GM21825 (cell line): ENCODE results near the gene POLR2E.
"Not testable (repeated sequence)": the region's sequence is repeated elsewhere in the genome, so short reads cannot be mapped to it uniquely, and the experiment has no call there.

Experiments
- ATAC-seq: cut with Tn5 transposase; IDR thresholded peaks from one replicate; pipeline ENCODE4 v1.9.1; 2021; ENCODE audit warnings: mild to moderate bottlenecking, moderate library complexity; ENCODE audit not compliant: unreplicated experiment

POLR2E gene

DNA sequence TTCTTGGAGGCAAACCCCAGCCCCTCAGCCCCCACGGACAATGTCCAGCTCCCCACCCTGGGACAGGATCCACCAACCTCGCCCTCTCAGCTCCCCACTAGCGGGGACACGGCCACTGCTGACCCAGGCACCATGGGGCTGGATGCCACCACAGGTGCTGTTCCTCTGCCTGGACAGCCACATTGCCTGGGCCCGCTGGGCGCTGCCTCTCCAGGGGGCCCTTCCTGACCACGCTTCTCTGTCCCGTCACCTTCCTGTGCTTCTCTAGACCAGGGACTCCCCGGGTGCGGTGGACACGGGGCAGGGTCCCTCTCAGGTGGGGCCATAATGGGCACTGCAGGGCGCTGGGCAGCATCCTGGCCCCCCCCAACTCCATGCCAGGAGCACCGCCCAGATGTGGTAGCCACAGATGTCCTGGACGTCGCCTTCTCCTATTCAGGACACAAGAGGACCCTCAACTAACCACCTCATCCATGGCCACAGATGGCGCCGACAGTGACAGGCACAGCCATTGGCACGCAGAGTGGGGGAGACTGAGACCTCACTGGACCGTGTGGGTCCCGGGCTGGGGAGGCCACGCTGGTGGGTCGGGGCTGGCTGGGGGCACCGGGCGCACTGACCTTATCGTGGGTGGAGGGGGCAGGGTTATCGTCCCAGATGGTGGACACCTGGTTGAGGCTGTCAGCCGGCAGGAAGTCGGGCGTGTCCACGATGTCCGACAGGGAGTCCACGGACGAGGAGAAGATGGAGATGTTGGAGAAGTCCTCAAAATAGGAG lies 32.0 kb upstream of the POLR2E start:
- no peak for ATAC-seq

DNA sequence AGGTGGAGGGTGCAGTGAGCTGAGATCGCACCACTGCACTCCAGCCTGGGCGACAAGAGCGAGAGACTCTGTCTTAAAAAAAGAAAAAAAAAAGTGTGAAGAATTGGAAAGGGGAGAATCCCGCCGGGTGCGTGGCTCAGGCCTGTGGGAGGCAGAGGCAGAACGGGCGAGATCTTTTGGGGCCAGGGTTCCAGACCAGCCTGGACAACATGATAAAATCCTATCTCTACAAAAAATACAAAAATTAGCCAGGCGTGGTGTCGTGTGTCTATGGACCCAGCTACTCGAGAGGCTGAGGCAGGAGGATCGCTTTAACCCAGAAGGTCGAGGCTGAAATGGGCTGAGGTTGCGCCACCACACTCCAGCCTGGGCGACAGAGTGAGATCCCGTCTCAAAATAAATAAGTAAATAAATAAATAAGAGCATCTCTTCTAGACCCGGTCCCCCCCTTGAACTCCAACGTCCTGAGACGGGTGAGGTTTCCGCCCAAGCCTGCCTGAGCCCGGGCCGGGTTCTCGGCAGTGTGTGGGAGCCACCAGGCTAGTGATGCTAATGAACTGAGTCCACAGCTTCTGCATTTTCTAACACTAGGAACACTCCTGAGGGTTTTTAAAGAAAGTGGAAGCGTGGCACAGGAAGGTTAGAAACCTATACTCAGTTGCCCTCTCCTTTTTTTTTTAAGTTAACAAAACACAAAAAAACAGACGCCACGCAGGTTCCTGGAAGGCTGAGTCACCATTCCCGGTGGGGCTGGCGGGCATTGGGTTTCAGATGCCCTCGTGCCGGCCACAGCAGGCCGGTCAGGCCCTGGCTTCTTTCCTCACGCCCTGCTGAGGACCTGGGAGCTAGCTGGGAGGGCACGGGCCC lies 30.7 kb upstream of the POLR2E start:
- ATAC-seq: no peak

DNA sequence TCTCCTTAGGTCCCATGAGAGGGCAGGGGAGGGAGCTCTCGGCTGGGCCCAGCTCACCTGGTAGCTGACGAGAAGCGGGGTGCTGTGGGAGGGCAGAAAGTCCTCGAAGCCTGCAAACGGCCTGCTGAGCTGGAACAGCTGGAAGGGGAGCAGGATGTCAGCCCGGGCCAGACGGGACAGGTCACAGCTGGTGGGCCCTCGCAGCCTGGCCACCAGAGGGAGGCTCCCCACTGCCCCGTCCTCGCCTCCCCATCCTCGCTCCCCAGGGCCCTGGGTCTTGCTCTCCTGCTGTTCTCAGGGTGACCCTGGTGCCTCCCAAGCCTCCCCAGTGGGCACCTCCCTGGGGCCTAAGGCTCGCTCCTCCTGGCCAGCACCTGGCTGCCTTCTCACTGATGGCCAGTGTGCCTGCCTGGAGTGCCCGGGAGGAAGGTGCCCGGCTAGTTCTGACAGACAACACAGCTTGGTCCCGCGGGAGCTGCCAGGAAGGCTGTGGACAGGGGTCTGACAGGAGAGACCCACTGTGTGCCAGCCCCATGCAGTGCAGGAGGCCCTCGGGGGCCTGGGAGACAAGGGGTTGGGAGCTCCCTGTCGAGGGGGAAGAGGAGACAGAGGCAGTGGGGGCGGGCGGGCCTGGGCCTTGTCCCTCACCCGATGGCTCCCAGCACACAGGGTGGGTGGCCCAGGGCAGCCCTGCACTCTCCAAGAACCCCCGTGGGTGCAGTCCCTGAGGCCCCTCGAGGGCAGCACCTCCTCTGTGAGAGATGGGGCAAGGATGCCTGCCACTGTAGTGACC lies 28.9 kb upstream of the POLR2E start:
- no peak for ATAC-seq

DNA sequence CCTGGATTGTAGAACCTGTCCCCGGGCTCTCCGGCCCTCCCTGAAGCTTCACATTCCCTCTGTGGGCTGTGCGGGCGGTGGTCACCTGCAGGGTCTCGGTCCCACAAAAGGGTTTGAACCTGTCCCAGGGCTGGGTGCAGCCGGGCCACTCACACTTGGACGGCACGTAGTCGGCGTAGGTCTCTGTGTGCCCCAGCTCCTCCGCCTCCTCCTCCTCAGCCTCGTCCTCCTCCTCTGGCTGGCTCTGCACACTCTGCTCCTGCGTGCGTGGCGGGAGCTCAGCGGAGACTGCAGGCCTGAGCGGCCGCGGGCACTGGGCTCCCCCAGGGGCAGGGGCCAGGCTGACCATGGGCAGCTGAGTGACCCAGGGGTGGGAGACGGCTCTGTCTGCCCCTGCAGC lies 28.2 kb upstream of the POLR2E start:
- no peak for ATAC-seq

DNA sequence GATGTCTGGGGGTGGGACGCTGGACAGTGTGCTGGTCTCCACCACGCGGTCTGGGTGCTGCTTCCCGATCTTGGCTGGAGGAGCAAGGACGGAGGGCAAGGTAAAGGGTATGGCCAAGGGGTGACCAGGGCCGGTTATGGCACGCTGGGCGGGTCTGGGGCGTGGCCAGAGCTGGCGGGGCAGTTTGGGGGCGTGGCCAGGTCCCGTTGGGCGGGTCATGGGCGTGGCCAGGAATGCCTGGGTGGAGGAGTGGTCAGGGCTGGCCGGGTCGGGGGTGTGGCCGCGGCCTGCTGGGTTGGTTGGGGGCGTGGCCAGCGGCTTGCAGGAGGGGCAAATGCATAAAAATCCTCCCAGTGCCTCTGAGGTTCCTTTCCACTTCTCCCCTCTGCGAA lies 27.8 kb upstream of the POLR2E start:
- ATAC-seq: no peak

DNA sequence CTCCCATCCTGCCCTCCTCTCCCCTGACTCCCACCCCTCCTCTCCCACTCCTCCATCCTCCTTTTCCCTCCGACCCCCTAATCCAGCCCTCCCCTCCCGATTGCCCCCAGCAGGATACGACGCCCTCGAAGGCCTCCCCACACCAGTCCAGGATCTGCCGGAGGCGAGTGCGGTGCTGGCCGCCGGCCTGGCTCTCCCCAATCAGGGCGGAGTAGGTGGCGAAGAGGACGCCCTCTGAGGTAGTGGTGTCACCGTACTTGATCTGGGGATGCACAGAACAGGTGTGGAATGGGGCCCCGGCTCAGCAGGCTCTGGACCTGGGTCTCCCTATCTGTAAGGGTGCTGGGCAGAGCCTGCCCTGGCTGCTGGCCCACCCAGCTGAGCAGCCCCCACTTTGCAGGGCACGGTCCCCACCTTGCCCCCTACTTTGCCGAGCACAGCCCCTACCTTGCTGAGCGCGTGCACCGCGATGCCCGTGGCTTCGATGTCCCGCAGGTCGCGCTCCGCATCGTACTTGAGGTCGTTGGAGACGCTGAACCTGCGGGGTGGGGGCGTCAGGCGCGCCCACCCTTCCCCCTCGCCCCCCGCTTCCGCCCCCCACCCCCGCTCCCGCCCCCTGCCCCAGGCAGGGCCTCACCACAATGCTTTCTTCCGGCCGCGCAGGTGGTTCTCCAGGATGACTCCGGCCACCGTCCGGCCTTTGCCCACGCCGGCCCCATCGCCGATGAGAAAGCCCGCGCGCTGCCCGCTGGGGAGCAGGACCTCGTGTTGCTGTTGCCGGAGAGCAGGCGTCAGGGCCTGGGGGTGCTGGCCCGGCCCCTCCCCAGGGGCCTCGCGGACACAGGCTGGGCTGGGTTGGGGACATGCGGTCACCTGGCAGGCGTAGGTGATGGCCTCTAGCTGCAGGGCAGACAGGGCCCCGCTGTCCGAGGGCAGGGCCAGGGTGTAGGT lies 27.1 kb upstream of the POLR2E start:
- no peak for ATAC-seq

DNA sequence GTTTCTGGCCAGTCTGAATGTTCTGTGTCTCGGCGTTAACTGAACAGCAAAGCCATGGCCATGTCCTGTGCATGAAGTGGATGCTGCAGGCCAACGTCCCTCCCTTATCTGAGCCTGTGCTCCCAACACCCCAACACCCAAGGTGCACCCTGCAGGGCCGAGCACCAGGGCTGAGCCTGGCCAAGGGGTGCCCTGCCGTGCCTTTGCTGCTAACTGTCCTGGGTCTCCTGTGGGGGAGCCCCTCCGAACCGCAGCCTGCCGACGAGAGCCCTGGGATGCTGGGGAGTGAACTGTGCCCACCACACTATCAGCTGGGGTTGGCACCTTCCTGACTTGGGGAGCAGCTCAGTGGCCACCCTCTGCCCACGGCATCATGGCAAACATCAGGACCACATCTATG lies 26.2 kb upstream of the POLR2E start:
- ATAC-seq: no peak

DNA sequence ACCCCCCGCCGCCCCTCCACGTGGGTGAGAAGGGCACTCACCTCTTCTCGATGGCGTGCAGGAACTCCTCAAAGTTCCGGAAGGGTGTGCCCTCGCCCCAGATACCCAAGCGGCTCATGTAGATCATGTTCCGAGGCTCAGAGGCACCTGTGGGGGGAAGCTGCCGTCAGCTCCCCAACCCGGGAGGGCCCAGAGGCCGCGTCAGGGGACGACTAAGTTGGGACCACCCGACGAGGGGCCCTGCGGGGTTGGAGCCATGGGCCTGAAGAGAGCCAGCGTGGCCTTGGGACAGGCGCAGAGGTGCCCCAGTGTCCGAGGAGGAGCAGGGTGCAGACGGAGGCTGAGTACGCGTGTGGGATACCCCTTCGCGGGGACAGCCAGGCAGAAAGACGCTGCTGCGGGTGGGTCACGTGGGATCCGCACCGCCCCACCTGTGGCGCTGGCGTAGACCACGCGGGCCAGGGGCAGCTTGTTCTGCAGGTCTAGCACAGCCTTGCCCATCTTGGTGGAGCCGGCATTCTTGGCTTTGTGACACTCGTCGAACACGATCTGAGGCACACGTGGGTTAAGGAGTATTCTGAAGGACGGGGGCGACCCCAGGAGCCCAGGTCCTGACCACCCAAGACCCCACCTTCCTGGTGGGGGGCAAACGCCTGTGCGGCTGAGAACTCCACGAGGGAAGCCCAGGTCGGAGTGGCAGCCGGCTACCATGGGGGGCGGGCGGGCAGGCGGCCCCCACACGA lies 24.5 kb upstream of the POLR2E start:
- no peak for ATAC-seq

DNA sequence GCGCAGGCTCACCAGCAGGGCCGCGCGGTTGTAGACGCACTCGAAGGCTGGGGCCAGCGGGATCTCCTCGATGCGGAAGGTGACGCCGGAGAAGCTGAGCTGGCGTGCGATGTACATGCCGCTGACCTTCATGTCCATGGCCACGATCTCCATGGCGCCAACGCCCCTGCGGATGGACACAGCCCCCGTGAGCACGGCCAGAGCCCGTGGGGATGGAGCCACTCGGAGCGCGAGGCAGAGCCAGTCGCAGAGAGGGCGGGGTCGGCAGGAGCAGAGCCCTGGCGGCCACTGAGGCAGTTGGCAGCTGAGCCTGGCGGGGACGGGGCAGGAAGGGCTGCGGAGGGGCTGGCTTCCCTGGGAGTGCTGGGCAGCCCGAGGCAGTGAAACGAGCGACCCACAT lies 23.8 kb upstream of the POLR2E start:
- ATAC-seq: no peak

DNA sequence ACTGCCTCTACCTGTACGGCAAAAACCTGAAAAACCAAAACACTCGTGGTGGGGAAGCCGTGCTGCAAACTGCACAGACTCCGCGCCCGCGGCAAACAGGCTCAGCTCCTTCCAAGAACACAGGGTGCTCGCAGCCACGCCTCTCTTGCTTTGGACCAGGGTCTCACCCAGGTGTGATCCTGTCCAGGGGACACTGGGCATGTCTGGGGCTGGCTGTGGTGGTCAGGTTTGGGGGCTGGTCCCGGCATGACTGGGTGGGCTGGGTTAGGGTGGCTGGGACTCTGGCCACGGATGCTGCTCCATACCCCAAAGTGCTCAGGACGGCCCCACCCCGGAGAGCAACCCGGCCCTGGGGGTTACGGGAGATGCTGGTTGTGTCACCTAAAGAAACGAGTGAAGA lies 22.5 kb upstream of the POLR2E start:
- ATAC-seq: no peak

DNA sequence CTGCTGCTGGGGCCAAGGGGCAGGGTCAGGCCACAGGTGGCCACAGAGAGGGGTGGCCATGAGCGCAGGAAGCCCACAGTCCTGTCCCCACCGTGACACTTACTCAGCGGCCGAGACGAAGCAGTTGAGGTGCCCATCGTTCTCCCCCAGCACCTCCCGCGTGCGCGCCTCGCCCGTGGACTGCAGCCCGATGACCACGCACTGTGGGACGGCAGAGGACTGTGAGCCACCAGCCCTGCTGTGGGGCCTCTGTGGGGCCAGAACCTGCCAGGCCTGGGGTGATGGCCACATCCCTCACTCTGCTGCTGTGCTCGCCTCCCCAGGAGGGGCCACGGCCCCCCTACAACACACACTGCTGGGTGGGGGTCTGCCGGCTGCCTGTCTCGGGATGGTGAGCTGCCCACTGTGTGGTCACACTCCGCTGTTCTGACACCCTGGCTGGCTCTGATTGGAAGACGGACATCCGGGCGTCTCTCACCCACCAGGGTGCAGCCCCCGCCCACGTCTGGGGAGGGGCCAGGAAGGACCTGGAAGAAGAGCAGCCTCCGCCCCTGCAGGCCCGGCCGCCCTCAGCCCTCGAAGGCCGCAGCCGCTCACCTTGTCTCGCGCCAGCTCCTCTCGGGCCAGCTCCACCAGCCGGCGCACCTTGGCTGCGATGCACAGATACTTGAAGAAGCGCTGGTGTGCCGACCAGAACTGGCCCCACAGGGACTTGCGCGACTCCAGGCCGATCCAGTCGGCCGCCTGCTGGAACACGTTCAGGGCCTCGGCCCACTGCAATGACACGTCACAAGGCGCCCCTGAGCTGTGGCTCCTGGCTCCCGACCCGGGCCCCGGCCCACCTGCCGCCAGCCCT lies 21.8 kb upstream of the POLR2E start:
- ATAC-seq: no peak

DNA sequence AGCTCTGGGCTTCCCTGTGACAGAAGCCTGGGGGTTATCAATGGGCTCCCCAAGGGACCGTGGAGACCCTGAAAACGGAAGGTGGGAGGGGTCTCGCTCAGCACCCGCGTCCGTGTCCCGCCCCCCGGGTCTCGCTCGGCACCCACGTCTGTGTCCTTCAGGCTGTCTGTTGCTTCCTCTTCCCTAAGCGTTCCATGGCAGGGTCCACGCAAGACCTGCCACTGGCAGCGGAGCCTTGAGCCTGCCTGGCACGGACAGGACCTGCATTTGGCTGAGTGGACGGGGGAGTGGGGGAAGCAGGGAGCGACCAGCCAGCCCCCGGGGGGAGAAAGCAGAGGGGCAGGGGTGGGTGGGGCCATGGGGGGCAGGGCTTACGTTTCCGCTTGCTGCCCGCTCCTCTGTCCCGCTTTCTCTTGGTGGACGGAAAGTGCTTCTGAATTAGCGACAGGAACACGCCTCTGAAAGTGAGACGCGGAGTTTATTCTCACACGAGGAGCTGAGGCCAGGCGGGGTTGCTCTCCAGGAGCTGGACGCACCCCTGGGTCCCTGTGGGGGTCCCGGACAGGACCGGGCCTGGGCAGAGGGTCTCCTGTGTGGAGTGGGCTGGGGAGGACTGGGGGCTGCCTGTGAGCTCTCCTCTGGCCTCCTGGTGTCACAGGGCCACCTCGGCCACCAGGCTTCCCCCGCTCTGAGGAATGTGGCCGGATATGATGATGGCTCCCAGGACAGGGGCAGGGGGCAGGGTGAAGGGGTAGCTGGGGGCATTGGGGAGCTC lies 20.7 kb upstream of the POLR2E start:
- no peak for ATAC-seq

DNA sequence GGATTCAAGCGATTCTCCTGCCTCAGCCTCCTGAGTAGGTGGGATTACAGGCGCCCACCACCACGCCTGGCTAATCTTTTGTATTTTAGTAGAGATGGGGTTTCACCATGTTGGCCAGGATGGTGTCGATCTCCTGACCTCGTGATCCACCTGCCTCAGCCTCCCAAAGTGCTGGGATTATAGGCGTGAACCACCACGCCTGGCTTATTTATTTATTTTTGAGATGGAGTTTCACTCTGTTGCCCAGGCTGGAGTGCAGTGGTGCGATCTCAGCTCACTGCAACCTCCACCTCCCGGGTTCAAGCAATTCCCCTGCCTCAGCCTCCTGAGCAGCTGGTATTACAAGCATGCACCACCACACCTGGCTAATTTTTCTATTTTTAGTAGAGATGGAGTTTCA lies 19.6 kb upstream of the POLR2E start:
- not testable (repeated sequence) for ATAC-seq

DNA sequence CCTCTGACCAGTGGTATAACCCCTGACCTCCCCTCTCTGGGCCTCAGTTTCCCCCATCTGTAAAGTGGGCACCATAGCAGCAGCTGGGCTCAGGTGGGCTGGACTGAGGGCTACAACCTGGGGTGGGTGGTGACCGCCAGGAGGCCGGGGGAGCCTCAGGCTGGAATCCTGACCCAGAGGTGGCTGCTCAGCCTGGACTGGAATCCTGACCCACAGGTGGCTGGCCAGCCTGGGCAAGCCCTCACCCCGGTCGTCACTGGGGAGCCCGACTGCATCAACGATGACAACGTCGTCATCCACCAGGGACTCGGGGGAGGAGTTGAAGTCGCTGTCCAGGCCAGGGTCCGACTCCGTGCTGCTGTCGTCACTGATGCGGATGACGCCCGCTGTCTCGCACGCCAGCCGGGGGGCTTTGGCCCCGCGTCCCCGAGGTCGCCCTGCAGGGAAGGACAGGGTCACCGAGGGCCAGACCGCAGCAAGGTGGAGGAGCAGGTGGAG lies 18.9 kb upstream of the POLR2E start:
- ATAC-seq: no peak

DNA sequence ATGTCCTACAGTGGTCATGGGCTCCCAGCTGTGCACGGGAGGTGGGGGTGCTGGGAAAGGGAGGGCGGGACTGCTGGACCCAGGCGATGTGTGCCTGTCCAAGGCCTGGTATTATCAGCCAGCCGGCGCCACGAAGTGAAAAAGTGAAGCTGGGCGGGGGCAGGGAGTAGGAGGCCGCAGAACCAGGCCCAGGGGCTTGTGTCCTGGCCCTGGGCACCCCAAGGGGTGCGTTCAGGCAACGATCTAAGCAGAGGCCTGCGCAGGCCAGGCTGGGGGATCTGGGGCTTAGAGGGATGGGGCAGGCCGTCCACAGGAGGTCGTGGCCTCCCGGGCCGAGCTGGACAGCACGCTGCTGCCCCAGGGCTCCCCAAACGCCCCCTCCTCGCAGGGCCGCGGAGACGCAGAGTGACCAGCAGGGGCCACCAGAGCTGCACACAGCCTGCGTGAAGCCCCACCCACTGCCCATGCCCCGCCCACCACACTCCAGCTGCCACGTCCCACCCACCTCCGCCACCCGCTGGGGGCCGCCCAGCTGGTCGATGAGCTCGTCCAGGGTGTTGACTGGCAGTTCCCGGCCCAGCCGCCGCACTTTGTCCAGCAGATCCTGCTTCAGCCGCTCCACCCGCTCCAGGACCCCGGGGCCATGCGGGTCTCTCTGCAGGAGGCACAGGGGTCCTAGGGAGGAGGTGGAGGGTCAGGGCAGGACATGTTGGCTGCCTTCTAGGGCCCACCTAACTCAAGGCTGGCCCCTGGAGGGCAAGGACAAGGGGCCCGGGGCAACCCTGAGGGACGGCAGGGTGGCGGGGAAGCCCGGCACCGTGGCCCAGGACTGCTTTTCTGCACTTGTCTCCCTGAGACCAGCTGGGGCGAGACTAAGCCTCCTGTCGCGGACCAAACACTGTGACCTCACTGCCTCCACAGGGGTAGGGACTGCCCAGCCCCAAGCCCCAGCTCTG lies 18.1 kb upstream of the POLR2E start:
- peak; percentile 42 for ATAC-seq

DNA sequence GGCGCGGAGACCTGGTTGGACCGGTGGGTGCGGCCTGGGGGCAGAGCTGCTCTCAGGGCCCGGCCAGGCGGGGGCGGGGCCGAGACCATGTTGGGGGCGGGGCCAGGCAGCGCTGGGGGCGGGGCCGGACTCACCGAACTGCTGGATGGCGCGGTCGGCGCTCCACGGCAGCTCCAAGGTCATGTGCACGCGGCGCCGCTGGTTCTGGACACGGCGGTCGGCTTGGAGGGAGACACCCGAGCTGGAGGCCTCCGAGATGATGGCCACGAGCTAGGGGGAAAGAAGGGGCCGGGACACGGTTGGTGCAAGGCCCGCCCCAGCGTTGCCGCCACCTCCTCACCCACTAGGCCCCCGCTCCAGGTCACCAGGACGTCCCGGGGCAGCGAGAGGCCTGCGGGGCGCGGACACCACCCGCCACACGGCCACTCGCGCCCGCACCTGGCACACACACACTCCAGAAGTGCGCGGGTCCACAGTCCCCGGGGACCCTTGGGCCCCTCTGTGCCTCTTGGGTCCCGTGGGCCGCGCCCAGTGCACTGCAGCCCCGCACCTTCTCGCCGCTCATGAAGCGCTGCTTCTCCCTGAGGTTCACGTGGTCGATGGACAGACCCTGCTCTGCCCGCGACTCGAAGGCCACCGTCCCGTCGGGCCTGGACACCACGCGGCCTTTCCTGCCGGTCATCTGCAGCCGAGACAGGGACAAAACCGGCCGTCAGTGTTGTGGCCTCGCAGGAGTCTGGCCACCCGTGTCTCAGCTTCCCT lies 17.3 kb upstream of the POLR2E start:
- no peak for ATAC-seq
